CMK (cell line): ENCODE data around the gene NCAM1.

Experiments
- DNase-seq: peaks from one replicate; pipeline ENCODE4 v3.0.0-alpha.2; 2010; ENCODE audit warnings: low read depth

NCAM1 gene

GRCh38 chr11:113131036-113131775 lies 170.0 kb downstream of the NCAM1 start:
- DNase-seq, result no peak

GRCh38 chr11:113133071-113133470 lies 171.9 kb downstream of the NCAM1 start:
- DNase-seq, result no peak

- no peak for DNase-seq
Observed at GRCh38 chr11:113134626-113135025, 173.4 kb downstream of the NCAM1 start.

DNA sequence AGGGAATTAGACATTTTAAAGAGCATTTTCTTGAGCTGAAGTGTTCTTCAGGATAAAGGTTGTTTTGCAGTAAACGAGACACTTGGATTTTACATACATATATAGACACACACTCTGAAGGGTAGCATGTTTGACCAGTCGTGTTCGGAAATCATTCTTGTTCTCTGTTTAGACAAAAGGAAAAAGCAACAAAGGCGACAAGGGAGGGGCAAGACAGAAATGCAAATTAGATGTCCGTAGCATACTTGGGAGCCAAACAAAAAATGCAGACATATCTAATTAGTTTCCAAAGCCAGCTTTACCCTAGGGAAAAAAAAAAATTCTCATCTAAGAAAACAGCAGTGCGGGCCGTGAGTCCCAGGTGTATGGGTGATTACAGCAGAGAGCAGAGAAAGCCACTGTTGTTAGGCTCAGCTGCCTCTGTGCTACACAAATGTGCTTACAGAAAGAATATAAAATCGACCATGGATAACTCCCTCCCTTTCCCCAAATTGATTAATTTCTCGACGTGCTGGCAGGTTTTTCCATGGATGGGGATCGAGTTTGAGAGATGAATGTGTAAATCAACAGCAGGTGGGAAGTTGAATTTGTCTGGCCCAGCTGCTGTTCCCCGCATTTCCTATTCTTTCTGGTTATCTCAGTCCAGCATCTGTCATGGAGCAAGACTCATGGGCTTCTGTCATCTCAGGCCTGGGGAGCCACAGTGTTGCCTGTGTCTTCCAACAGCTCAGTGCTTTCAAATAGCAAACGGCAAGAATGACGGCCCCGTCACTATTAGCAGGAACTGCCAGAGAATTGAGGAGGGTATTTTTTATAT lies 176.7 kb downstream of the NCAM1 start:
- no peak for DNase-seq

- DNase-seq, result no peak
Observed at GRCh38 chr11:113138731-113139130, 177.5 kb downstream of the NCAM1 start.

GRCh38 chr11:113141010-113141409 lies 179.8 kb downstream of the NCAM1 start:
- DNase-seq, result no peak

- no peak for DNase-seq
Observed at GRCh38 chr11:113142508-113142907, 181.3 kb downstream of the NCAM1 start.

GRCh38 chr11:113147249-113147648 lies 186.0 kb downstream of the NCAM1 start:
- no peak for DNase-seq

GRCh38 chr11:113148076-113148475 lies 186.9 kb downstream of the NCAM1 start:
- DNase-seq, result no peak

GRCh38 chr11:113148652-113149051 lies 187.4 kb downstream of the NCAM1 start:
- DNase-seq, result no peak

DNA sequence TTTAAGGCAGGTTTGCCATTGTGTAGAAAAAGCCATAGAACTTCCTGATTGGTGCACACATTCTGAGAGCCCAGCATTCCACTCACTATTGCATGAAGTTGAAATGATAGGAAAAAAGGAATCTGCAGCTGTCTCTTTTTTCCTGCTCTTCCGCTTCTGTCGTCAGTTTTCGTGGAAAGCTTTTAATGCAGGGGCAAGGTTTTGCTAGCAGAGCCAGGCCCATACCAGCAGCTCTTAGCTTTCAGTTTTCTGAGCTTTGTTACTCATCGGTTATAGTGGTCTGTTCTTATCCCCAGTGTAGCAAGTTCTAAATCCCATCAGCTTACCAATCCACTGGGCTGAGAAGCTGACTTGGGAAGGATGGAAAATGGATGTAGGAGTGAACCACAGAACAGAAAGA lies 190.3 kb downstream of the NCAM1 start:
- DNase-seq, result no peak

DNA sequence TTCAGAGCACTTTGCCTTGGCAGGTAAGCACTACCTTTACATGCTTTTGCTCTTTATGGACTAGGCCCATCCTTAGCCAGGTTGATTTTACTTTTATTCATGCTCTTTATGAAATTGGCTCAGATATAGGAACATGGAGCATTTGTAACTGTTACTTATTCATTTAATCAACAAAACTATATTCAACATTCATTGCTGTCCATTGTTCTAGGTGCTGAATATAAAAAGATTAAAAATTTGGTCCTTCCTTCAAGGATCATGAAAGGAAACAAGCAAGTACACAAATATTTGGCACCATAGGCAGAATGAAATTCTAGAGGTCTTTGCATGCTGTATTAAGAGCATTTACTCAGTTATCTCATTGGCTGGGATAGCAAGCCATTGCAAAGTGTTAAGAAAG lies 191.3 kb downstream of the NCAM1 start:
- DNase-seq, result no peak

DNA sequence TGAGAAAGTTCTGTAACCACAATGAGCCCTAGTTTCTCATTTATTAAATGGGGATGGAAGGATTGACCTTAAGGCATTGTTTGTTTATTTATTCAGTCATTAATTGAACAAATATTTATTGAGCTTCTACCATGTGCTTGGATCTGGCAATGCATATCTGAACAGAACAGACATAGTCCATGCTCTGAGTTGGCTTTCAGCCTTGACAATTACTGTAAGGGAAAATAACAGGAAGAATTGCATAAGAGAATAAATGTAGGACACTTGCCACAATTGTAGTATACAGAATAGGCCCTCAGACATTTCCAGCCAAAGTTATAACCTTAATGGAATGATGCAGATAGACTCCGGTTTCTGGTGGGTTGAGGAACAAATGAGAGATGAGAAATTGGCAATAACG lies 192.6 kb downstream of the NCAM1 start:
- DNase-seq, result no peak

DNA sequence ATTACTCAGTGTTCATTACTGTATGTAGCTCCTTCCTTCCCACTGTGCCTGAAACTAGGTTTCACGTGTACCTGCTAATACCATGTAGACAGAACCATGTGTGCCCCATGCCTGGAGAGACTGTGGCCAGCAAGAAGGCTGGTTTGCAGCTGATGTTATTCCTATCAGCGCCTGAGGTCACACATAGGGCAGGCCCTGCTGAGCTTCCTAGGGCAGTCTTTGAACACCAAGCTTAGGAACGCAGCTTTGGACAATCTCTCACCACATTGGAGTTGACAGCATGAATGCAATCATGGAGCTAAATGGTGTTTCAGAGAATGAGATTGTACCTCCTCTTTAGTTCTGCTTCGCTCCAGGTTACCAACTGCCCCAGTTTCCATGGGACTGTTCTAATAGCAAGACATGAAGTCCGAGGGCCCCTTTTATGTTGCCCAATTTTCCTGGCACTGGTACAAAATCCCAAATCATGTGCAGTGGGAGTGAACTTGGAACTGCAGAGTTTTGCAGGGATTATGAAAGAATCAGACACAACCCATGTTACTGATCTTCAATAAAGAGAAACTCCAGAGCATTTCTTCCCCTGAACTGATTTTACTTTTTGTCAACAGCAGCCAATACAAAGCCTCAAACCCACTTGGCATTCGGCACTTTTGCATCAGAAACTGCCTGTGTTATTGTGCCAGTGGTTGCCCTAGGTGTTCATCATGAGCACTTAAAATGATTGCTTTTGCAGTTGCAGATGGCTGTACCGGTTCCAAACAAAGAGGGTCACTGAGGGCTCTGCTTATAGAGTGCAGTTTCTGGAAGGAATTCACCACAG lies 199.0 kb downstream of the NCAM1 start:
- DNase-seq, result no peak

DNA sequence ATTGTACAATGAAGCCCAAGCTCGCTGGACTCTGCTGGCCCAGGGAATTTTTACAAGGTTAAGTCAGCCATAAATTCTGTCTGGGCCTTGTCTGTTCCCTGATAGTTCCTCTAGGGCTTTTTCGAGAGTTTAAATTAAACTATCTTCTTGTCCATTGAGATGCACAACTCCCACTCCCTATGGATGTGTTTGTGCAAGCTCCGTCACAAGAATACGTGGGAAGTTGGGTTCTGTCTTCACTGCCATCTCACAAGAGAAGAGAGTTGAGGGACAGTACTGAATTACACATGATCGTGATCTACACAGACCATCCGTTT lies 199.5 kb downstream of the NCAM1 start:
- DNase-seq, result no peak

DNA sequence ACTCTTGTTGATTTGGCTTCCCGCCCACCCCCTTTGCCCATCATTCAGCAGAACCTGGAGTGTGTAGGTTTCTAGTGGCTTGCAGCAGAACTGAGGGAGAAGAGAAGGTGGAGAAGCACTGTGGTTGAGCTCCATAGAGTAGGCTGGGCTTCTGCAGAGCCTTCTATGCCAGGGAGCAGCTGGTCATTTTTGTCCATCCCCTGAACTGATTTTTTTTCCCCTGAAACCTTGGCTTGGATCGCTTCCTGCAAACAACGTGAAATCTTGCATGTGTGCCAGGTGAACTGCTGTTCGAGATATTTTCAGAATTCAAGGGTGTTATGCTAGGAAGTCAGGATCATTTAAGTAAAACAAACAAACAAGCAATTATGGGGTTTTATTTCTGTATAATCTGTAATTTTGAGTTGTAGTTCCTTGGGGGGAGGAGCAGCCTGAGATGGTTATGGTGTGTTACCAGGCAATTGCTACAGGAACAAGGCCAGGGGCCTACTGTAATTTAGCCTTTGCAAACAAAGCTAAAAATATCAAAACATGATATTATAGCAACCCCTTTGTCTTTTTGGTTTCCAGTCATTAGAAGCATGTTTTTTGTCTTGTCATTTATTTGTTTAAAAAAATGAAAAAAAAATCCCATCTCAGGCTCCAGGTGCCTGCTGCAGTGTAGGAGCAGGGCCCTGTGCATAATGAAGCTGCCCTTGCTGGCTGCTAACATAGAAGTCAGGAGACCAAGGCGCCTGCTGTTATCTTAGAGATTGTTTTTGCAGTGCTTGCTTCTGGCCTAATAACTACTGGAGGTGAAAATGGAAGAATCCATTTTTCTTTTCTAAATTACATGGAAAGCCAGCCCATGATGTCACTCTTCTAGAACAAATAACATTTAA lies 200.7 kb downstream of the NCAM1 start:
- DNase-seq, result no peak

- no peak for DNase-seq
Observed at GRCh38 chr11:113162592-113162962, 201.4 kb downstream of the NCAM1 start.

GRCh38 chr11:113163291-113164030 lies 202.2 kb downstream of the NCAM1 start:
- no peak for DNase-seq

GRCh38 chr11:113166280-113166679 lies 205.1 kb downstream of the NCAM1 start:
- DNase-seq, result no peak

GRCh38 chr11:113167599-113167998 lies 206.4 kb downstream of the NCAM1 start:
- no peak for DNase-seq
